A549 (cell line): ENCODE measurements around the gene NRN1.

Experiments used
- JUN ChIP-seq, 2 experiments: fragments of >200 bp; sonication (Bioruptor Twin); formaldehyde crosslinking; IDR thresholded peaks; 2 replicates in 1 of 2; 3 replicates in 1 of 2; pipeline ENCODE4 v1.6.1; 2016 to 2017
- MYC ChIP-seq: IDR thresholded peaks from 2 replicates; pipeline ENCODE4 v1.6.1; 2012; ENCODE audit warnings: mild to moderate bottlenecking, inconsistent platforms, low read length, improper control_type of control experiment, borderline replicate concordance
- POLR2AphosphoS2 ChIP-seq: conservative IDR thresholded peaks from 2 replicates; pipeline ENCODE4 v1.6.1; 2012; ENCODE audit warnings: low read length, improper control_type of control experiment, inconsistent platforms
- RFX5 ChIP-seq: fragments of 450-650 bp; IDR thresholded peaks from 2 replicates; pipeline ENCODE4 v1.7.1; 2014; ENCODE audit warnings: antibody characterized with exemption, mild to moderate bottlenecking, moderate library complexity
- SREBF2 ChIP-seq: fragments of 450-650 bp; IDR thresholded peaks from 2 replicates; pipeline ENCODE4 v1.6.1; 2014; ENCODE audit warnings: mild to moderate bottlenecking, moderate library complexity
- TP53 ChIP-seq: fragments of 250-450 bp; sonication (Bioruptor Pico); IDR thresholded peaks from 2 replicates; pipeline ENCODE4 v1.5.0; 2021; ENCODE audit warnings: mild to moderate bottlenecking, moderate library complexity
- ZNF302 ChIP-seq: fragments of 250-450 bp; sonication (Bioruptor Pico); IDR thresholded peaks from 2 replicates; pipeline ENCODE4 v1.9.0; 2021; ENCODE audit warnings: inconsistent platforms, mild to moderate bottlenecking, moderate library complexity
- TF ChIP-seq, protein P1 (sequence below): fragments of >200 bp; sonication (Bioruptor Twin); formaldehyde crosslinking; IDR thresholded peaks from 3 replicates; pipeline ENCODE4 v1.5.1; 2016
- TF ChIP-seq, protein P2 (sequence below): IDR thresholded peaks from 2 replicates; pipeline ENCODE4 v1.6.1; 2012

DNA sequence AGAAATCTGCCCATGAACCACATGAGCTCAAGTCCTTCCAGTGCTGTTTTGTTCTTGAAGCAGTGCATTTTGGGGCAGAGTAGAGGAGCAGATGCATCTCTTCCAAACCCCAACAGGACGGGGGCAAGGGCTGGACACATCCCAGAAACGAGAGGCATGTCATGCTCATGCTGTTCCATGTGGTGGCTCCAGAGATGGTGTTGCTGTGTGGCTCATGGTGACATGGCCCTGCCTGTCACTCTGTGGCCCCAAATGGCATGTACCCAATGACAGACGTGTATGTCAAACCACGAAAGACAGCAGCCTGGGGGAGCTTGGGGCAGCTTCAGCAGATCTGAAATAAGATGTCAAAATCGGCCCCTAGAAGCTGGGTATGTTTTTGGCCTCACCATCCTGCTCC lies 46.3 kb downstream of the NRN1 start:
- TF ChIP-seq, protein P1, sequence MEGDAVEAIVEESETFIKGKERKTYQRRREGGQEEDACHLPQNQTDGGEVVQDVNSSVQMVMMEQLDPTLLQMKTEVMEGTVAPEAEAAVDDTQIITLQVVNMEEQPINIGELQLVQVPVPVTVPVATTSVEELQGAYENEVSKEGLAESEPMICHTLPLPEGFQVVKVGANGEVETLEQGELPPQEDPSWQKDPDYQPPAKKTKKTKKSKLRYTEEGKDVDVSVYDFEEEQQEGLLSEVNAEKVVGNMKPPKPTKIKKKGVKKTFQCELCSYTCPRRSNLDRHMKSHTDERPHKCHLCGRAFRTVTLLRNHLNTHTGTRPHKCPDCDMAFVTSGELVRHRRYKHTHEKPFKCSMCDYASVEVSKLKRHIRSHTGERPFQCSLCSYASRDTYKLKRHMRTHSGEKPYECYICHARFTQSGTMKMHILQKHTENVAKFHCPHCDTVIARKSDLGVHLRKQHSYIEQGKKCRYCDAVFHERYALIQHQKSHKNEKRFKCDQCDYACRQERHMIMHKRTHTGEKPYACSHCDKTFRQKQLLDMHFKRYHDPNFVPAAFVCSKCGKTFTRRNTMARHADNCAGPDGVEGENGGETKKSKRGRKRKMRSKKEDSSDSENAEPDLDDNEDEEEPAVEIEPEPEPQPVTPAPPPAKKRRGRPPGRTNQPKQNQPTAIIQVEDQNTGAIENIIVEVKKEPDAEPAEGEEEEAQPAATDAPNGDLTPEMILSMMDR, result no peak
- TF ChIP-seq ZNF302 (CRISPR knock-in tag) (no peak), JUN (IDR thresholded peaks at IDR 0.05) (no peak), POLR2AphosphoS2 (no peak), RFX5 (no peak), TP53 (CRISPR knock-in tag) (no peak), MYC (no peak), SREBF2 (no peak)
- TF ChIP-seq, protein P2, sequence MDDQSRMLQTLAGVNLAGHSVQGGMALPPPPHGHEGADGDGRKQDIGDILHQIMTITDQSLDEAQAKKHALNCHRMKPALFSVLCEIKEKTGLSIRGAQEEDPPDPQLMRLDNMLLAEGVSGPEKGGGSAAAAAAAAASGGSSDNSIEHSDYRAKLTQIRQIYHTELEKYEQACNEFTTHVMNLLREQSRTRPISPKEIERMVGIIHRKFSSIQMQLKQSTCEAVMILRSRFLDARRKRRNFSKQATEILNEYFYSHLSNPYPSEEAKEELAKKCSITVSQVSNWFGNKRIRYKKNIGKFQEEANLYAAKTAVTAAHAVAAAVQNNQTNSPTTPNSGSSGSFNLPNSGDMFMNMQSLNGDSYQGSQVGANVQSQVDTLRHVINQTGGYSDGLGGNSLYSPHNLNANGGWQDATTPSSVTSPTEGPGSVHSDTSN, result no peak
